Effector CD8-positive, alpha-beta T cell (primary cell): ENCODE measurements around the gene ABI1.
"Not testable (repeated sequence)": the region's sequence is repeated elsewhere in the genome, so short reads cannot be mapped to it uniquely, and the experiment has no call there.

Source experiments
- DNase-seq: peaks from one replicate; lab custom pipeline; 2025; lab: John Stamatoyannopoulos, UW
- total RNA-seq, 4 experiments: gene quantifications; one replicate each; lab custom pipeline; 2026; lab: John Stamatoyannopoulos, UW

Gene ABI1
- 132 to 153 (median 142) reads per million in 4 experiments for total RNA-seq

DNA sequence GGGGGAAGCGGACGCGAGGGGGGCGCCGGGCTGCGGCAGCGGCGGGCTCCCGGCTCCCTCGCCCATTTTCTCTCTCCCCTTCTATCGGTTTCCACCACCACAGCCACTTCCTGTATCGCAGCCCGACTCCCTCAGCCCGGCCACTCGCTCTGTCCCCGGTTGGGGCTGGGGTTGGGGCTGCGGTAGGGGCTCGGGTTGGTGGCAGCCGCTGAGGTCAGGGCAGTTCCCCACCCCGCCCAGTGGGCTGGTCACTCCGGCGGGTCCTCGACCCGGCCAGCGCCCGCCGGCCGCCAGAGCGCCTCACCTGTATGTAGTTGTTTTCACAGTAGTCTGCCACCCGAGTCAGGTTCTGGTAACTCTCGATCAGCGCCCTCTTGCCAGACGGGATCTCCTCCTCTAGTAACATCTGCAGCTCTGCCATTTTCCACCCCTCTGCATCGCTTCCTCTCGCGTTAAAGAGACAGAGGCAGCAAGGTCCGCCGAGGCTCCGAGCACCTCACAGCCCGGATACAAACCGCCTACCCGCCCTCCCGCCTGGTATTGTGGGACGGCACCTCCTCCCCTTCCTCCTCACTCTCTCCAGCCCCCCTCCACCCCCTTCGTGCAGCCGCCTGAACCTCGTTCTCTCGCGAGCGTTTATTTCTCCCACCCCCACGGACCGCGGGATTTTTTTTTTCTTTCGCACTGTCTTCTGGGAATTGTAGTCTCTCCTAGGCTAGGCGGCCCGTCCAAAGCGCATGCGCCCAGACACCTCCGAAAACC is at the start of gene ABI1:
Gene ABI1 (minus strand): TSS at position 516 of the 762 bp plus-strand sequence. CDS start 95 bp downstream, at position 421.
- peak; percentile 96 for DNase-seq

DNA sequence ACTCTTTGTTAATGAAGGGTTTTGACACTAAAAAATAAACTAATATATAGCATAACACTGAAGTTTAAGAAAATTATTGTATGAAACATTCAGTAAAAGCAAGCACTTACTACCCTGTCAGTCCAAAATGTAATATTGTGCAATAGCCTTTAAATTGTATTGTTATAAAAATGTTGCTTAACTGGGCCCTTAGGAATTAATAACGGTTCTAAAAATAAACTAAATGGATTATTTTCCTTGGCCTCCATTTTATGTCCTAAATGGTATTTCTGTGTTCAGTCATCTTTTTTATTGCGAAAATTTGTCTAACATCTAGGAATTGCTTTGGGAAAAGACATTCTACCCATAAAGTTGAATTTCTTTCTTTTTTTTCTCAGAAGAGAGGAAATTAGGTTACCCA is 49.0 kb upstream of the ABI1 start:
- no peak for DNase-seq

DNA sequence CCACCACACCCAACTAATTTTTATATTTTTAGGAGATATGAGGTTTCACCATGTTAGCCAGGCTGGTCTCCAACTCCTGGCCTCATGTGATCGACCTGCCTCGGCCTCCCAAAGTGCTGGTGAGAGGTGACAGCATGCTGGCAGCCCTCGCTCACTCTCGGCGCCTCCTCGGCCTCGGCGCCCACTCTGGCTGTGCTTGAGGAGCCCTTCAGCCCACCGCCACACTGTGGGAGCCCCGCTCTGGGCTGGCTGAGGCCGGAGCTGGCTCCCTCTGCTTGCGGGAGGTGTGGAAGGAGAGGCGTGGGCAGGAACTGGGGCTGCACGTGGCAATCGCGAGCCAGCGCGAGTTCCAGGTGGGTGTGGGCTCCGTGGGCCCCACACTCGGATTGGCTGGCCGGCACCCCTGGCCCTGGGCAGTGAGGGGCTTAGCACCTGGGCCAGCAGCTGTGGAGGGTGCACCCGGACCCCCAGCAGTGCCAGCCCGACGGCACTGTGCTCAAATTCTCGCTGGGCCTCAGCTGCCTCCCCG is 44.6 kb upstream of the ABI1 start:
- not testable (repeated sequence) for DNase-seq

DNA sequence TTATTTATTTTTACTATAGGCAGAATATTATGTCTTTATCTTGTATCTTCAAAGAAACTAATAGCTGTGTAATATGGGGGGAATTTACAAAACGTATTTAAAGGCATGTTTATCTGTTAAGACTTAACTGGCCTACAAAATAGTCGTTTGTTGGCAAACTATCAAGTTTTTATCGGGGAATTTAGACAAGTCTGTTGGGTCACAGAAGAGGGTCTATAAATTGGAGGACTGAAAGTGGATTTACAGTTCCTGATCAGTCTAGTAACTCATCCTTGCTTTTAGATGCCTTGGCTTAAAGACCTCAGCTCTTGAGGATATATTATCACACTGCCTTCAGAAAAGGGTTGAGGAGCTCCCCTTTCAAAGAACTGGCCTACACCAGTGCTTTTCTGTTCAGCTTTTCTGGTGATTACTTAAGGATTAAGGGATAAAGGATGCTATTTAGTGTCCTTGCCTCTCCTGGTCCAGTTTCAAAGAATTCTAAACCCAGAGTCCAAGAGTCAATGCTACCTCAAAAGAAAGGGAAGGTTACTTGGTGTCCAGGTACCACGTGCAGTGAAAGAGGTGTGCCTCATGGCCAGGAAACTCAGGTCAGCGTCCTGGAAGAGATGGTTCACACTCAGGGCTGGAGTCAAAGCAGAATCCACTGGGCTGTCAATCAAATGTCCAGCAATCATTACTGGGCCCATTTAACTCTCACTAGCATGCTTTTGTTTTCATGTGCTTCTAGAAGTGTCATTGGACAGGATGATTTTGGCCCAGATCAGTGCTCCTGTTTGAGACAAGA is 42.9 kb upstream of the ABI1 start:
- DNase-seq, result no peak

DNA sequence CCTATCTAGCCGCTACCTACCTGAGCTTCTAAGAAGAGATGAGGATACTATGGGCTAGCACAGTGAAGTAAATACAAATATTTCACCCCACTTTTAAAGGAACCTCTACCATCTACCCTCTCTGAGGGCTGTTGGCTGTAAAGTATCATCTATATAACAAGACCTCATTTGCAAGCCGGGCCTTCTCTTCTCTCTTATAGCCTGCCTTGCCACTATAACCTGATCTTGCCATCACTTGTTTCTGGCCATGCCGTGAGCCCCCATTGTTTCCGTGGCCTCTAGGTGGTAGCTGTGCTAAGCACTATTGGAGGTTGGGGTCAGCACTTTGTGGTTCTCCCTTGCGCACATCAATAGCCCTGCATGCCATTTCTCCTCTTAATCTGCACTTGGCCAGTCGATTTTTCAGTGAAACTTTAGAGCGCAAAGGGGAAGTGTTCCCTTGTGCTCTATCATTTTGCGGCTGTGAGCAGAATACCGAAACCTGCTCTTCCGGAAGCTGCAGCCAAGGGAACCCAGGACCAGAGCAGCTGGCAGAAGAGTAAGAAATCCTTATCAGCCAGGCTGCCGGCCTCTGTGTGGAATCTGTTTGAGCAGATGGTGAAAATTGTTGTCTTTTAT is 31.7 kb upstream of the ABI1 start:
- DNase-seq, result not testable (repeated sequence)

DNA sequence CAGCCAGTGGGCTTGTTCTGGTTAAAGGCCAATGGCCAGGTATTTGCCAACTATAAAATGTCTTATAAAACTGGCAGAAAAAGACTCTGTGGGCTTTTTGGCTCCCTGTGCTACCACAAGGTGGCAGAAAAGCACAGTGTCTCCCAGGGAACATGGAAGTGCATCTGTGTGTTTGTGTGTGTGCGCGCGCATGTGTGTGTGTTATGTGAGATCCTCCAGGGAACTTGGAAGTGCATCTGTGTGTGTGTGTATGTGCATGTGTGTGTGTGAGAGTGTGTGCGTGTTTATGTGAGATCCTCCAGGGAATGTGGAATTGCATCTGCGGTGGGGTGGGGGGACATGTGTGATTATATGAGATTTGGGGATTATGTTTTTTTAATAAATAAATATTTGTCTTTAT is 30.2 kb upstream of the ABI1 start:
- no peak for DNase-seq

DNA sequence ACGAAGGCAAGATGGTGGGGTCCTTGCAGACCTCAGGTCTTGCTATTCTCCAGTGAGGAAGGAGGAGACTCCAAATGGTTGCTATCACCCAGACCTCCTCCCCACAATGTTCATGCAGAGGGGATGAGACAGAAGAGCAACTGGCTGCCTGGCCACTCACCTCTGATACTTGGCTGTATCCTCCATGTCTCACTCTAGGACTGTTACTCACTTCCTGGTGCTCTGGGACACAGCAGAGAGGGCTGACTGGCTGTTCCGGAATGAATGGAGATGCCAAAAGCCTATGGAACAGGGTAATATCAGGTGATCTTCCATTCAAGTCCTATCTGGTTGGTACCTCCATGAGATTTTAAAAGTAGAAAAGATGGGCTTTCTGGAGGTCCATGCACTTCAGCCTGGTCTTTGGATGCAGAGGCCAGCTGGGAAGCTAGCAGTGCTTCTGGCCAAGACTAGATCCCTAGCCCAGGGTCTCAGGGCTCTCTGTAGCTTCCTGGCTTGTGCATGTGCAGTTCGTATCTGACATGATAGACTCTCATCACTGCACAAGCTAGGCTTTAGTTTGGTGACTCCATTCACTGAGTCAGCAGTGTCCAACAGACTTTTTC is 27.0 kb upstream of the ABI1 start:
- no peak for DNase-seq

DNA sequence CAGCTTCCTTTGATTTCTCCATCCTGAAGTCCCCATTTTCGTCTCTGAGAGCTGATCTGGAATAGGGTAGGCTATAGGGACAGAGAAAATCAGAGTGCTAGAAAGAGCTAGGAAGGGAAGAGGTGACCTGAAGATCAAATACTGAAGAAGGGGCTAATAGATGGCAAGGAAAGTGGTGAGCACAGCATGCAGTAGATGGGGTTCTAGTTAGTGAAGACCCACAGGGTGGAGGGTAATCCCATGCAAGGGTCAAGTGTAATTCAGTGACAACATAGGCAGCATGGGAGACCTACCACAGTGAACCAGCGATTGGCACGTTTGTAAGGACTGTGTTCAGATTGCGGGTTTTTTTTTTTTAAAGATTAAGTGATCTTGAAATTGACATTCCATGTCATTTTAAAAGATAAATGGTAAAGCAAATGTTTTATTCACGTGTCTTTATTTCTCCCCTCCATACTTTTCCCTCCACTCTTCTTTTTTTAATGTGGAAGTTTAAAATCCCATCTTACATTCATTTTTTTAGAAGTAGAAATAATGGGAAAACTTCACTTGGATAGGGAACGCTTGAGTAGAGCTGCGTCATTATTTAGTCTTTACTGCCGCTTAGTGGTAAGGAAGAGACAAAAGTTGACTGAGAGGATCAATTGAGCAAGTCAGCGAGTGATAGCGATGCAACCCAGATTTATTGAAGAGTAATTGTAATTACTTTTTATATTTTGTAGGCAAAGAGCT is 21.0 kb upstream of the ABI1 start:
- no peak for DNase-seq

DNA sequence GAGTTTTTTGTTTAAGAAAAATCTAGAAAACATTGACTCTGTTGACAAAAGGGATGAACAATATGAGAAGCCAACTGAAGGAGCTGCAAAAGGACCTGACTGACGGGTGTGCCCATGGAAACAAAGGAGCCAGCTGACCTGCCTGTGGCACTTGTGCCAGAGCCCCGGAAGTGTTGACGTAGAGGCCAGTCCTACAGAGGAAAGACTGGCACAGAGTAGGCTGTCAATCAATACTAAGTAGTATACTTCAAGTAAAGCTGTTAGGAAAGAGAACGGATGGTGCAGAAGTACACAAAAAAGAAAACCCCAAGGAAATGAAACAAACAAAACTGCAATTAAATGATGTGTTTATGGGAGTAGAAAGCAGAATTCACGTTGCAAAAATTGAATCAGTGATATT is 19.0 kb upstream of the ABI1 start:
- DNase-seq, result no peak

DNA sequence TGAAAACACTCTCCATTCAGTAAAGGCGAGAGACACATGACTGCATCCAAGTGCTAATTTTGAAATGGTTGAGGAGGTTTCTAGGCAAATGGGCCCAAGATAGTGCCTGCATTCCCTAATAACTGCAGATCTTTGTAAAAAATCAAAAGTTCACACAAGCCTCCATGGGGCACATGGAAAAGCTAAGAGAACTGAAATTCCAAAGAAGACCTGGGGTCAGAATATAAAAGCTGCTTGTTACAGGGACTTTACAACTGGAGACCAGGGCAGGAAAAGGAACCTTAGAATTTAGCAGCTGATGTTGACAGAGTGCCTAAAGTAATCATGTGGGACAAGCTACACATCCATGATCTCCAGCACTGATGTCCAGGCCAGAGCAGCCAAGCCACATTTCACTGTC is 10.0 kb upstream of the ABI1 start:
- no peak for DNase-seq

DNA sequence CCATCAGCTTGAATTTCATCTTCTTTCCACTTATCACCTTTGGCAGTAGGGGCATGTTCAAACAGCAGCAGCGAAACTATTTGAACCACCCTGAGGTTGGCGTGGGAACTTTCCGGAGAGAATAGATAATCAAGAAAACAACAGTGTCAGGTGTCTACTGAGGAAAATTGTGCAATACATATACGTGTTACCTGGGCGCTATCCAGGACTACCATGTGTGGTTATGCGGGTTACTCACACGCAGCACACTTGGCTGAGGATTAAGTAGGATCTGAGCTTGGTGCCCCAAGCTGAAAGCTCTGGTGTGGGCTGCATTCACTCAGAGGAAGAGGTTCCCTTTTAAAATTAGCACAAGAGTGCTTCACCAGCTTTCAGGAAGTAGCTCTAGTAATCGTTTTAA is 8.8 kb upstream of the ABI1 start:
- no peak for DNase-seq

DNA sequence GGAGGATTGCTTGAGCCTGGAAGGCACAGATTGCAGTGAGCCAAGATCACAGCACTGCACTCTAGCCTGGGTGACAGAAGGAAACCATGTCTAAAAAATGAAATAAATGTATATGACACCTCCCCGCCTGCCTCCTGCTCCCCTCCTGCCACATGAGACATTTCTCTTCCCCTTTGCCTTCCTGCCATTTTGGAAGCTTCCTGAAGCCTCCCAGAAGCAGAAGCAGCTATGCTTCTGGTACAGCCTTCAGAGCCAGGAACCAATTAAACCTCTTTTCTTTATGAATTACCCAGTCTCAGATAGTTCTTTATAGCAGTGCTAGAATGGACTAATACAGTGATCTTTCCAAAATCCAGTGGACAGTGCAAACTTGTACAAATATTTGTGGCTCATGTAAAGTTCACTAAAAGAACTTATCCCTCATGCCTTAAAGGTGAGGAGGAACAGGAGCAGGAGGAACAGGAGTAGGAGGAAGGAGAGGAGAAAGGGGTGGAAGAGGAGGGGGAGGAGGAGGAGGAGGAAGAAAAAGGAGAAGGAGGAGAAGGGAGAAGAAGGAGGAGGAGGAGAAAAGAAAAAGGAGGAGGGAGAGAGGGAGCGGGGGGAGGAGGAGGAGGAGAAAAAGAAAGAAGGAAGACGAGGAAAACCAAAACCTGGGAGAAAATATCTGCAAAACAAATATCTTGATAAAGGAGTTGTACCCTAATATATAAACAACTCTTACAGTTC is 2.8 kb upstream of the ABI1 start:
- DNase-seq, result no peak

DNA sequence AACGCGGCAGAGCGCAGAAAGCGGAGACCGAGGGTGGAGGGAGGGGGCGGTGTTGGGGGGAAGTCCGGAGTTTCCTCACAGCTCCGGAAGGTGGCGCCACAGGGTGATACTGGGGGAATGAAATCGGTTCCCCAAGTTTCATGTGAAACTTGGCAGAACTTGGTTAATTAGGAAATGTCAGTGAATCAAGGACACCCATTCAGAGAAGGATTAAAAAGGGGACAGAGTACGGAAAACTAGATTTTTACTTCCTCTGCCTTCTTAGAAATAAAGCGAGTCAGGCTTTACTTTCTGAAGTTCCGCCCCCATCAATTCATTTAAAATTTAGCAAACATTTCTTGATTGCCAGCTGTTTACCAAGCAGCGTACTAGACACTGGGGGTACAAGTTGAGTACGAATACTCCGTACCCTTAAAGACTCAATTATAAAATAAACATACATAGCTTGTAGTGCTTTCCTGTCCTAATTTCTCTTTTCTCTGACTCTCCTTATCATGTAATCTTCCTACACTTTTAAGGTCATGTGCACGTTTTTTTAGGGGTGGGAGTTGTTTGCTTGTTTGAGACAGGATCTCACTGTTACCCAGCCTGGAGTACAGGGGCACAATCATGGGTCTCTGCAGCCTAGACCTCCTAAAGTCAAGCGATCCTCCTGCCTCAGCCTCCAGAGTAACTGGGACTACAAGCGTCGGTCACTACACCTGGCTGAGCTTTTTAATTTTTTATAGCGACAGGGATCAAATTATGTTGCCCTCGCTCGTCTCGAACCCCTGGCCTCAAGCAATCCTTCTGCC is 644 bp upstream of the ABI1 start:
- no peak for DNase-seq

DNA sequence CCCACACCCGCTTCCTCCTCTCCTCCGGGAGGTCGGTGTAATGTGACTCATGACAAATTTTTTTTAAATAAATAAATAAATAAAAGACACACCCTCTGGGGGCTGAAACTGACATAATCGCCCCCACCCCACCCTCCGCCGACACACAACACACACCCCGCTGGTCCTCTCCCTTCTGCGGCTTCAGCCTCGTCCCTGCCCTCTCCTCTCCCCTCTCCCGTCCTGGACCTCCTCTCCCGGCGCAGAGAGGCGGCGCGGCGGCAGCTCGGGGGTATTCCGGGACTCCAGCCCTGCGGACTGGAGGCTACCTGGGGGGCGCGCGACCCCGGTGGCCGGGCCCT is 686 bp downstream of the ABI1 start:
- peak; percentile 47 for DNase-seq

DNA sequence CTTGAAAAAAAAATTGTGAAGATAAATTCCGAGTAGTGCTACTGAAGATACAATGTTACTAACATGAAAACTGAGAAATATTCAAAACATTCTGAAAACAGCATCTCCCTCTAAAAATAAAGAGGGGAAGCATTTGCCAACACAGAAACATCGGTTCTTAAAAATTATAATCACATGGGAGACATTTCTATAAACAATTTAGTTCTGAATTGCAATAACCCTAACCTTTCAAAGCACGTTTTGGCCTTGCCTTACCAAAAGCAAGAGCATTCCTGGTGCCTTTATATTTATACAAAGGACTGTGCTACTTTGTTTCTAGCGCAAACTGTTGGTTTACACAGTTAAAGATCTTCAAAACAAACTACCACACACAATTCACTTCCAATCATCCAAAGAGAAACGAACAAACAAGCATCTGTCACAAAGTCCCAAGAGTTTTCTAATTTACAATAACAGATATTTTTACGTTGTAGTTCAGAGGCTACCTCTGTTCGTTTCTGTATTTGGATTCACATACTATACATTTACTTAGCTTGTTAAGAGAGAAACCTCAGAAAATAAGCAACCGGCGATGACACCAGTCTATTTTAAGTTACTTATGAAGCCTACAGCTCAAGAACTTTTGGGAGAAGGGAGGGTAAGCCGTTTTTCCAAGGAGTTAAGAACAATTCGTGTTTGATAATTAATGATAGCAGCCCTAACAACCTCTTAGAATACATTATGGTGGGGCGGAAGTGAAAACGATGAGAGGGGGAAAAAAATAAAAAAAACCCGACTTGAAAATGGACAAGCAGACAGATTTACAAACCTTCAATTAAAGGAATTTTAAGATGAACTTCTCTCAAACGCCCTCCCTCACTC is 1.3 kb downstream of the ABI1 start:
- no peak for DNase-seq

DNA sequence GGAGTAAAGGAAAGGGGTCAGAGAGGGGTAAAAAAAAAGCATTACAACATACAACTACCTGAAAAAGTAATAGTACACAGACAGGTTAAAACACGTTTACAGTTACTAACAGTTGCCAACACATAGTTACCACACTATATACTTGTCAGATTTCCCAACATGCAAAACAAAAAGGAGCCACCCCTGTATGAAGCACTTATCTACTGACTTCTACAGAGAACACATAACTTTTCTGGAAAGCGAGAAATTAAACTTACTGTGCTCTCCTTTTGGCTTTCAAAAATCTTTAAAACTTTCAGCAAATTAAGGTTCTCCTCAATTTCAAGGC is 2.1 kb downstream of the ABI1 start:
- DNase-seq, result no peak

DNA sequence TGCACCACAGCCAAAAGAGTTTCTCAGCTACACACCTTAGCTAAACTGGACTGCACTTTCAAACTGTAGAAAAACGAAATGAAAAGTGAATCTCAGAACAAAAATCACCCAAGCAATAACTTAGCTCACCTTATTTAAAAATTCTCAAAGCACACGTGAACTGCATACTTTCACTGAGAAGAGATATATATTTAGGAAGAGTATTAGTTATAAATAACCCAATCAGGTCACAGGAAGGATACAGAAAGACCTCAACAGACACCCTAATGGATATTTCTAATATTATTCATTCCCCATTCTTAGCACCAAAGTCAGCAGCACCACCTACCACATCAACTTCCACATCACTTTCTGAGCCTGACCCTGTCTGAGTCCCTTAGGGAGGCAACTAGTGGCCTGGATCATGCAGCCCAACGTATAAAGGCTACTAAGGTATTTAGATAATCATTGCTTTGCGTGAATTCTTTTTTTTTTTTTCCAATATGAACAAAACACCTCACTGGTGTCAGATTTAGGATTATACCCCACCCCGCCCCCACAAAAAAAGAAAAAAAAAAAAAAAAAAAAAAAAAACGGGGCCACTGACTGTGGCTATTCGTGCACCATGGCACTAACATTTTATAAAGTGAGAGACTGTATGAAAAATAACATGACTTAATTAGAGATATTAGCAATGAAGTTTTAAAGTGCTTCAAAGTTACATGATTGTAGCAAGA is 2.6 kb downstream of the ABI1 start:
- DNase-seq, result no peak

DNA sequence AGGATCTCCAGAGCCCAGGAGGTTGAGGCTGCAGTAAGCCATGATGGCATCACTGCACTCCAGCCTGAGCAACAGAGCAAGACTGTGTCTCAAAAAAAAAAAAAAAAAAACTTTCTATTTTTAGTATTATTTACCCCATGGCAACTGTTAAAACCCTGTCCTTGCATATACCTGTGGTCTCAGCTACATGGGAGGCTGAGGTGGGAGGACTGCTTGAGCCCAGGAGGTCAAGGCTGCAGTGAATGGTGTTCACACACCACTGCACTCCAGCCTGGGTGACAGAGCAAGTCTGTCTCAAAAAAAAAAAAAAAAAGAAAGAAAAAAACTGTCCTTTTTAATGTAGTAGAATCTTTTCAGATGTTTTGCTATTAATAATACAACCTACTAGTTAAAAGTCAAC is 3.2 kb downstream of the ABI1 start:
- DNase-seq, result not testable (repeated sequence)

DNA sequence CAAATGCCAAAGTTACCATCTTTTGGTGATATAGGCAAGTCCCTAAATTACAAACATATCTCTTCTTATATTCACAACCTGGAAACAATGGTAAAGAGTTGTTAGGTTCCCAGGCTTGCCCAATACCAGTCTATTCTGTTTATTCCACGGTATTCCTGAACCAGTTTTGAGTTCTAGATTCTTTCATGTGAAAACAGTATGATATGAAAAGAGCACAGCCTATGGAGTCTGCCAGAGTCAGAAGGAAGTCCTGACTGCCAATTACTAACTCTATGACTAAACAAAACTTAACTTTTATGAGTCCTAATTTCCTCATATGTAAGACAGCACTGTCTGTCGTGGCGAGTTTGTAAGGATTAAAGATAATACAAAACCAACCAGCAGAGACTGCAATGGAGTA is 5.6 kb downstream of the ABI1 start:
- DNase-seq, result no peak
